LNCaP clone FGC (cell line): ENCODE data around the gene GALNTL6.
A peak's percentile ranks its signal among the peaks of the same experiment; 100 is the strongest.
"Not testable (repeated sequence)": the region's sequence is repeated elsewhere in the genome, so short reads cannot be mapped to it uniquely, and the experiment has no call there.

Experiments
- DNase-seq: peaks from one replicate; pipeline ENCODE4 v3.0.0-alpha.2; 2011; ENCODE audit warnings: low read depth
- H3K4me3 ChIP-seq: 2 replicates; pipeline ENCODE4 v1.5.1; 2011; ENCODE audit warnings: mild to moderate bottlenecking, low read depth, low read length, control low read depth
- TF ChIP-seq, protein P1 (sequence below): IDR thresholded peaks from 2 replicates; pipeline ENCODE4 v1.5.1; 2012; ENCODE audit warnings: mild to moderate bottlenecking; ENCODE audit not compliant: control insufficient read depth, insufficient read depth; ENCODE audit errors: extremely low read depth

The GALNTL6 gene

GRCh38 chr4:172869621-172870268 lies 1056.5 kb downstream of the GALNTL6 start:
- H3K4me3 ChIP-seq = no peak overlapping the region
- TF ChIP-seq, protein P1, sequence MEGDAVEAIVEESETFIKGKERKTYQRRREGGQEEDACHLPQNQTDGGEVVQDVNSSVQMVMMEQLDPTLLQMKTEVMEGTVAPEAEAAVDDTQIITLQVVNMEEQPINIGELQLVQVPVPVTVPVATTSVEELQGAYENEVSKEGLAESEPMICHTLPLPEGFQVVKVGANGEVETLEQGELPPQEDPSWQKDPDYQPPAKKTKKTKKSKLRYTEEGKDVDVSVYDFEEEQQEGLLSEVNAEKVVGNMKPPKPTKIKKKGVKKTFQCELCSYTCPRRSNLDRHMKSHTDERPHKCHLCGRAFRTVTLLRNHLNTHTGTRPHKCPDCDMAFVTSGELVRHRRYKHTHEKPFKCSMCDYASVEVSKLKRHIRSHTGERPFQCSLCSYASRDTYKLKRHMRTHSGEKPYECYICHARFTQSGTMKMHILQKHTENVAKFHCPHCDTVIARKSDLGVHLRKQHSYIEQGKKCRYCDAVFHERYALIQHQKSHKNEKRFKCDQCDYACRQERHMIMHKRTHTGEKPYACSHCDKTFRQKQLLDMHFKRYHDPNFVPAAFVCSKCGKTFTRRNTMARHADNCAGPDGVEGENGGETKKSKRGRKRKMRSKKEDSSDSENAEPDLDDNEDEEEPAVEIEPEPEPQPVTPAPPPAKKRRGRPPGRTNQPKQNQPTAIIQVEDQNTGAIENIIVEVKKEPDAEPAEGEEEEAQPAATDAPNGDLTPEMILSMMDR = no peak
- no peak for DNase-seq

DNA sequence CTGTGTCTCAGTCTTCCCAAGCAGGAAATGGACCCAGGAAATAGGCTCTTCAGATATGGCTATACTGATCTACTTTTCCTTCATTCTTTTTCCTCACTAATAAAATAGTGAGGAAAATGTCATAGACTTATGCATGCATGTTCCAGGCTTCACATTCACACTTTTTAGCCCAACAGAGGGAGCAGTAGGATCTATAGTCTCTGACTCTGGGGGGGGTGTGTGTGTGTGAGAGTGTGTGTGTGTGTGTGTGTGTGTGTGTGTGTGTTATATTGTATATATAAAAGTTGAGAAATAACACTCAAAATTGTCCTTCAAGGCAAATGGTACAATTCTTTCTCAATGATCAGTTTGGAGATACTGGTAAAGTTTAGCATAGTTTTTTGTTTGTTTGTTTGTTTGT lies 1058.2 kb downstream of the GALNTL6 start:
- TF ChIP-seq, protein P1 = peak; percentile 20; the same call in 1 of the 2 replicates
- no peak for DNase-seq

DNA sequence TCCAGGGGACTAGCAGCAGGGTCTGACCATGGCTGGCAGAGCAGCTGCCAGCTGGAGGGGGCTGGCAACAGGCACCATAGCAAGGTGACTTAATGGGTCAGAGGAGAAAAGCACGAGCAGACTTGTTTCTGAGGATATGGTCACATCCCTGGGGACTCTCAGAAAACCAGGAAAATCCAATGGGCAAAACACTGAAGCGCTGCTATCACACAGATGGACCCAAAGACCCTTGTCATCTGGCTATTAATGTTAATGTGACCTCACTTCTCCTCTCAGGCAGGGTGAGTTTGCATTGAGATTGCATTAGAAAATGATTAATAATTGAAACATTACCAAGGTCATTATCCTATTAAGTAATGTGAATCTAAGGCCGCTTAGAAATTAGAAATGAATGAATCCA lies 1061.7 kb downstream of the GALNTL6 start:
- H3K4me3 ChIP-seq = no peak overlapping the region
- TF ChIP-seq, protein P1 = no peak
- DNase-seq = no peak

More for the DNA sequence above, 1058.2 kb downstream of the GALNTL6 start:
- no peak overlapping the region for H3K4me3 ChIP-seq

DNA sequence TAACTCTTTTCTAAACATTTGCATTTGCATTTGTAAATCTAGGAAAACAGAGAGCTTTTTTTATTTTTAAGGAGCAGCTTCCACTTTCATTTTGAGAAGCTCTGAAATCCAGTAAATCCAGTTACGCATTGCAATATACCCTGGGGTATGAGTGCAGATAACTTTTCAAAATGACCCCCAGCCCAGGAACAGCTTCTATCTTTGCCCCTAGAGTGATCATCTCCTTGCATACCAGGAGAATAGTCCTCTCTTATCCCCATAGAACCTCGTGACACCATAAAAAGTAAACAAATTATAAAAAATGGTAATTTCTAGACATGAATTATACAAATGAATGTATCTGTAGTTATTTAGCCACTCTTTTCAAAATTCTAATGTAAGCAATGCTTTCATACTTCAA lies 1063.2 kb downstream of the GALNTL6 start:
- no peak for DNase-seq
- no peak overlapping the region for H3K4me3 ChIP-seq
- TF ChIP-seq, protein P1 = no peak

GRCh38 chr4:172881645-172882044 lies 1068.4 kb downstream of the GALNTL6 start:
- H3K4me3 ChIP-seq = no peak overlapping the region
- no peak for DNase-seq
- TF ChIP-seq, protein P1 = no peak

DNA sequence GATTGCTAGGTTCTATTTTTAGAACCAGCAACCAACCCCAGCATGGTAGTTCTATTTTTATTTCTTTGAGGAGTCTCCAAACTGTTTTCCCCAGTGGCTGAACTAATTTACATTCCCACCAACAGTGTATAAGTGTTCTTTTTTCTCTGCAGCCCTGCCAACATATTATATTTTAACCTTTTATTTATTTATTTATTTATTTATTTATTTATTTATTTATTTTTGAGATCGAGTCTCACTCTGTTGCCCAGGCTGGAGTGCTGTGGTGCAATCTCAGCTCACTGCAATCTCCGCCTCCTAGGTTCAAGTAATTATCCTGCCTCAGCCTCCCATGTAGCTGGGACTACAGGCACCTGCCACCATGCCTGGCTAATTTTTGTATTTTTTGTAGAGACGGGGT lies 1074.2 kb downstream of the GALNTL6 start:
- not testable (repeated sequence) for DNase-seq, H3K4me3 ChIP-seq

- no peak overlapping the region for H3K4me3 ChIP-seq
- TF ChIP-seq, protein P1 = no peak
- DNase-seq = no peak
Observed at GRCh38 chr4:172887959-172888358, 1074.8 kb downstream of the GALNTL6 start.

DNA sequence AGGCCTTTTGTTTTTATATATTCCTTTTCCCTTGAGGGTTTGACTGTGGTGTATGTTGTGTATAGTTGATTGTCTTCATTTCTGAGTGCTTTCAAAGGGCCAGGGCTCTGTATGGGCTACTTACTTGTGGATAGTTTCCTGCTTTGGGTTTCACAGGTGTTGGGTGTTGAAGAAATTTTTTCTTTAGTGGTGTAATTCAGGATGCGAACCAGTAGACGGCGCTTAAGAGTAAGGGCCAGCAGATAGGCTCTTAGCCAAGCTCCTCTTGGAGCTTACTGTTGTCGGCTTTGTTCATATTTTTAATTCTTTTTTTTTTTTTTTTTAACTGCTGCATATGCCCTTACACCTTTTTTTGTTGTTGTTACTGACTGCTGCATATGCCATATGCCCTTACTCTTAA lies 1079.1 kb downstream of the GALNTL6 start:
- H3K4me3 ChIP-seq = no peak overlapping the region
- TF ChIP-seq, protein P1 = peak; percentile 62
- no peak for DNase-seq
